Stimulated activated CD4-positive, alpha-beta T cell treated with anti-CD3 and anti-CD28 coated beads, Interleukin-15, amount 100 ng/mL, for 1 hour (primary cell): ENCODE results near the gene IQCN.

Experiments
- DNase-seq, 2 donors: peaks; one replicate each; pipeline ENCODE4 v3.0.0-alpha.2; 2020; ENCODE audit warnings: low read depth in 1 of 2, low spot score in 1 of 2

Gene IQCN

GRCh38 chr19:18304458-18305310, 30.4 kb upstream of the IQCN start:
- DNase-seq, result peak; percentile 70 to 76

DNA sequence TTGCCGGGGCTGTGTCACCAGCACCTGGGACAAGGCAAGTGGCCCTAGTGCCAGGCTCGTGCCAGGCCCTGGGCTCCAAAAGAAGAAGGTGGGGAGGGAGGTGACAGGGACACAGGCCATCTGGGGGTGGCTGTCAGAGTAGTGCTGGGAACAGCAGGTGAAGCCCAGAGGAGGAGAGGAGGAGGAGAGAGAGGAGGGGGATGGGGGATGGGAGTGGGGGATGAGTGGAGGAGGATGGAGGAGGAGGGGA, 29.9 kb upstream of the IQCN start:
- DNase-seq, result no peak

- DNase-seq, result no peak
These were observed 27.5 kb upstream of the IQCN start for GRCh38 chr19:18301718-18302111.

DNA sequence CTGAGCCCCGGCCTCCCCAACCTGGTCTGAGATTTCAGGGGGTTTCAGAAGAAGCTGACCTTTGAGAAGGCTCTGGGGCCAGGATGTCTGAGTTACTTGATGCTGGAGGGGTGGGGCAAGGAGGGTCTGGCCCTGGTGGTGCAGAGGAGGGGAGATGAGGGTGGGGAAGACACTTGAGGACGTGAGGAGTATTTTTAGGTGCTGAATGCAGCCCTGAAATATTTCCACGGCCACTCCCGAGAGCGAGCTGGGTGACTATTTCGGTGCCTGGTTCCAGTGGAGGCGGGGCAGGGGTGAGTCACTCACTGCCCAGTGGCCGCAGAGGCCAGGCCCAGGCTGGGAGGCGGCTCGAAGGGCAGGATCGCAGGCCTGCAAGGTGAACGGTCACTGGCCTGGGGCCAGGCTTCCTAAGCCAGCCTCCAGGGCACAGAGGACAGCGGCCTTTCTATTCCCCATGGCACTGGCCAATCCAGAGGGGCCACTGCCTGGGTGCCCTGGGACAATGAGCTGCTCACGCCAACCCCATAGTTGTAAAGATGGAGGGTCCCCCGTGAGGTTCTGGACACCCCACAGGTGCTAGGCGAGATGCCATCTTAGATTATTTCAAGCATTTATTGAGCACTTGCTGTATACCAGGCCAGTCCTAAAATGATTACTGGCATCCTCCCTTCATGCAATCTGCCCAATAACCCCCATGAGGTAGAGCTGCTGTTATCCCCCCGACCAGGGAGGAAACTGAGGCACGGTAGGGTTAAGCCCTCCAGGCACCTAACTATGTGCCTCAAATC, 26.9 kb upstream of the IQCN start:
- DNase-seq, result no peak

DNA sequence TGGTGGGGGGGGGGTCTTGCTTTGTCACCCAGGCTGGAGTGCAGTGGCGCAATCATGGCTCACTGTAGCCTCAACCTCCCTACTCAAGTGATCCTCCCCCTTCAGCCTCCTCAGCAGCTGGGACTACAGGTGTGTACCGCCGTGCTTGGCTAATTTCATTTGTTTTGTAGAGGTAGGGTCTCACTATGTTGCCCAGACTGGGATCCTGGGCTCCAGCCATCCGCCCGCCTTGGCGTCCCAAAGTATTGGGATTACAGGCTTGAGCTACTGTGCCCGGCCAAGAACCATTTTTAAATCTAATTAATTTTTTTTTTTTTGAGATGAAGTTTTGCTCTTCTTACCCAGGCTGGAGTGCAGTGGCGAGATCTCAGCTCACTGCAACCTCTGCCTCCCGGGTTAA, 25.4 kb upstream of the IQCN start:
- no peak for DNase-seq

- DNase-seq, result no peak
These were observed 24.3 kb upstream of the IQCN start for GRCh38 chr19:18298601-18299000.

DNA sequence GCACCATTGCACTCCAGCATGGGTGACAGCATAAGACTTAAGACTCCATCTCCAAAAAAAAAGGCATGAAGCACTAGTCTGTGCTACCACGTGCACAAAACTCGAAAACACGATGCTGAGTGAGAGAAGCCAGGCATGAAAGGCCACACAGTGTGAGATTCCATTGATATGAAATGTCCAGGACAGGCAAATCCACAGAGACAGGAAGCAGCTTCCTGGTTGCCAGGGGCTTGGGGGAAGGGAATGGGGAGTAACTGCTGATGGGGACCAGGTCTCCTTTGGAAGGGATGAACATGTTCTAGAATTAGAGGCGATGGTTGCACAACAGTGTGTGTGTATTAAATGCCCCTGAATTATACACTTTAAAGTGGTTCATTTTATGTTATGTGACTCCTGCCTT, 23.1 kb upstream of the IQCN start:
- no peak for DNase-seq

DNA sequence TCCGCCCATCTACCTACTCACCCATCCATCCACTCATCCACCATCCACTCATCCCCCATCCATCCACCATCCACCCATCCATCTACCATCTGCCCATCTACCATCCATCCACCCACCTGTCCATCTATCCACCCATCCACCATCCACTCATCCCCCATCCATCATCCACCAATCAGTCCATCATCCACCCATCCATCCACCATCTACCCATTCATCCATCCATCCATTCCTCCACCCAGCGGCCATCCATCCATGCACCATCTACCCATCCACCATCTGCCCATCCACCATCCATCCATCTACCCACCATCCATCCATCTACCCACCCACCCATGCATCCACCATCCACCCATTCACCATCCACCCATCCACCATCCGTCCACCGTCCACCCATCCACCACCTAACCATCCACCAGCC, 20.8 kb upstream of the IQCN start:
- no peak for DNase-seq

DNA sequence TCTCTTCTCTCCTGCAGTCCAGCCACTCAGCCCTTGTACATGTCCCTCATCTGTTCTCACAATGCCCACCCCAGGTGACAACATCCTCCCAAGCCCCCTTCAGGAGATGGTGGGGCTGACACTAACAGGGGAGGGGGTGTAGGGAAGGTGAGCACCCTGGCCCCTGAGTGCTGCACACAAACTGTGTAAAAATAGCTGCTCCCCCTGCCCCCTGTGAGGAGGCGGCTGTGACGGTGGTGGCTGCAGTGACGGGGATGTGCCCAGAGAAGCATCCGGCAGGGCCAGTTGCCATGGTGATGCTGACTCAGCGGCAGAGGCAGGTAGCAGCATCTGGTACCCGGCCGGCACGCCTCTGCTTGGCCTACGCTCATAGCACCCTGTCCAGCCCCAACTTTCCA, 20.2 kb upstream of the IQCN start:
- peak; percentile 78 to 79 for DNase-seq

GRCh38 chr19:18293642-18294466, 19.6 kb upstream of the IQCN start:
- no peak for DNase-seq

DNA sequence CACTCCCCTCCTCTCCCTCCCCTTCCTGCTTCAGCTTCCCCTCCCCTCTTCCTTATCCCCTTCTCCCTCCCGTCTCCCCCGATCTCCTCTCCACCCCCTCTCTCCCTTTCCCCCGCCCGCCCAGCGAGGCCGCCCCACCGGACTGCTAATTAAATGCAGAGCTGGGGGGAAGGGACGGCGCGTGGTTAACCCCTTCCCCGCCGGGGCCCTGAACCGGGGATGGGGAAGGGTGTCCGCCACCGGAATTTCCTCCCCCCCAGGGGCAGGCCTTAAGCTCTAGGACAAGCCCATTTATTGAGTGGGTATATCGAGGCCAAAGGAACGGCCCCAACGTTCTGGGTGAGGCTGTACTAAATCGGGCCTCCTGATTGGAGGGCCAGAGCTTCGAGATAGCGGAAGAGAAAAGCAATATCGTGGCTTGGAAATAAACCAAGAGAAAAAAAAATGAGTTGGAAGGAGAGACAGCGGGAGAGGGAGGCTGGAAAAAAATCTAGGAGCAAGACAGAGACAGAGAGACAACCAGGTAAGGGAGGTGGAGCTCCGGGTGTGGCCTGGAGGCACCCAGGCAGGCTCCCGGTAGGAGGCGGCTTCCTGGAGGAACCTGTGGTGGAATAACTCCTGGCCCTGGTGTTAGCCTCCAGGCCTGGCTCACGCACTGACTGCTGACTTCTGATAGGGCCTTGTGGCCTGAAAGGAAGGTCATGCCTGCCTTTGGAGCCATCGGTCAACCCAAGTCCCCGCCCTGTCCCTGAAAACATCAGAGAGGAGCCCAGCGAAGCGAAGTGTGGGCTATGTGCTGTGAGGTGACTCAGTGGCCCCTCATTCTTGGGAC, 18.8 kb upstream of the IQCN start:
- no peak for DNase-seq

DNA sequence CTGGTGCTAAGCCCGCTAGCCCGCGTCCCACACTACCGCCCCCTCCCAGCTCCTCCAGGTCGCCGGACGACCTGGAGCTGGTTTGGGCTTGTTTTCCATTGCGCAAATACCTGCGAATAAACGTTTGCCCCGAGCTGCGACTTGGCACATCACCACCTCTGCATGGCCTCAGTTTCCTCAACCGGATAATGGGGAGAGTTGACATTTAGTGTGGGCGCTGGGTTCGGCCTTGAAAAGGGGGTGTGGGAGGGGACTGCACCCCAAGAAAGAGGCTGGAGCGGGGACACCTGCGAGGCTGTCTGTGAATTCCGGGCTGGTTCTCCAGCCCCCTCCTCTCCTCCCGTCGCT, 18.2 kb upstream of the IQCN start:
- DNase-seq, result no peak

DNA sequence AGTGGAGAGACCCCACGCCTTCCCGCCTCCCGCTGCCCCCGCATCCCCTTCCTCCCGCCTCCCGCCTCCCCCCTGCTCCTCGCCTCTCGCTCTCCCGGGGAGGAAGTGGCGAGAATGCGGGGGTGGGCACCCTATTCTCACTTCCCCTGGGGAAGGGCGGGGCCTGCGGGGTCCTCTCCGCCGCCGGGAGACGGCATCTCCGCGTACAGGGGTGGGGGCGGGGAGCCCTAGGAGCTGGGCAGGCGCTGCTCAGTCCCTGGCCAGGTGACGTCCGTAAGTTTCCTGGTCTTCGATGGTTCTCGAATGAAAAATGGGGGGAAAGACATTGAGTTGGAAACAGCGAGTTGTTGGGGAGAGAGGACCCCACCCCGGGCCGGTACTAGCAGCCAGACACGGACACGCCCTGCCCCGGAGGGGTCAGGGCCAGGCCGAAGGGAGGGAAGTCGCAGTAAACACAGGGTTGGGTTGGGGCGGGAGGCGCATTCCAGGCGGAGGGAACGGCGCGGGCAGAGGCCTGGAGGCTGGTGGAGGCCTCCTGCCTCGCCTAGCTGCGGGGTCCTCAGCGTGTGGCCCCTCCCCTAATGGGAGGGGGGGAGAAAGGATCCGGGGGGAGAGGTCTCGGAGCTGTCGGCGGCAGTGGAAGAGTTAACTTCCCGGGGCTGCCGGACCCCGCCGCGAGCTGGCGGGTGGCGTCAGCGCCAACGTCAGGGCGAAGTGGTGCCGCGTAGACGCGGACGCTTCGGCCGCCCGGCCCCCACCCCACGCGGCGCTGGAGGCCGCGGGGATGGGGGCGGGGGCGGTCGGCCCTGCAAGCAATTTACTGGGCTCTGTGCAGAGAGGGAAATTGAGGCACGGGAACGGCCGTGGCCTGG, 17.6 kb upstream of the IQCN start:
- peak; percentile 56 to 58 for DNase-seq

DNA sequence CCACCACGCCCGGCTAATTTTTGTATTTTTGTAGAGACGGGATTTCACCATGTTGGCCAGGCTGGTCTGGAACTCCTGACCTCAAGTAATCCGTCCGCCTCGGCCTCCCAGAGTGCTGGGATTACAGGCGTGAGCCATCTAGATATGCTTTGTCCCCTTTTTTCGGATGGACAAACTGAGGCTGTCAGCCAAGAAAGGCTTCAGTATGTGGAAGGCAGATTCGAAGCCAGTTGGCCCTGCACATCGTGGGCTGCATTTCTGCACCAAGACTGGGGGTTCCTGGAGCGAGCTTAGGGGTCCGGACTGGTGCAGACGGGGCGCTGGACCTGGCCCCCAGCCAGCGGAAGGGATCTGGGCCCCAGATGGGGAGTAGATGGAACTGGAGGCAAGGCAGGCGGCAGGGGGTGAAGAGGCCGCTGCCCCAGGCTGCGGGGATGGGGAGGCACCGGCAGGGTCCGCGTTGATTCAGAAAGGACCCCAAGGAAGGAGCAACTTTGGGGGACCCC, 16.8 kb upstream of the IQCN start:
- no peak for DNase-seq

DNA sequence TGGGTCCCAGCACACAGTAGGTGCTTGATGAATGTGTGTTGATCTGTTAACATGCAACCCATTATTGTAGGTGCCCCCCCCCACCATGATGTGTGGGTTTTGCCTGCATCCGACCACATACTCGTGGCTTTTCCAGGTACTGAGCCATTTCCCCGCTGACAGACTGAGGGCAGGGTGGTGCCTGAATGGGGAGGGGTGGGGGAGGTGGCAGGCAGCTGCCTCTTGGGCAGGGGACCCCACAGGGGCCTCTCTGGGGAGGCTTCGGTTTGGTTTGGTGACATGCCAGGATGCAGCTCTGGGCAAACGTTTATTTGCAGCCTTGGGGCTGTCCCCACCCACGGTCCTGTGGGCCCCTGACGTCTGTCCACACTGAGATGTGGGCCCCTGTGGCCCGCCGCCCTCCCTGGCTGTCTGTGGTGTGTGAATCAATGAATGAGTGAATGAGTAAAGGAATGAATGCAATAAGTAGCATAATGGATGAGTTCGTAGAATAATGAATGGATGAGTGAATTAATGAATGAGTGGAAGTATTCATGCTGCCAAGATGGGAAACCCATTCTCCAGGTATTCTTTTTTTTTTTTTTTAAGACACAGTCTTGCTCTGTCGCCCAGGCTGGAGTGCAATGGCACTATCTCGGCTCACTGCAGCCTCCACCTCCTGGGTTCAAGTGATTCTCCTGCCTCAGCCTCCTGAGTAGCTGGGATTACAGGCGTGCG, 16.2 kb upstream of the IQCN start:
- peak; percentile 59 to 60 for DNase-seq

GRCh38 chr19:18289471-18290301, 15.4 kb upstream of the IQCN start:
- DNase-seq, result no peak

- DNase-seq, result no peak
These were observed 13.9 kb upstream of the IQCN start for GRCh38 chr19:18287836-18288772.
